ENCODE measurements around the gene NAA40. TPM values are rescaled to one million over a fixed set of nuclear protein-coding genes. Genes with fewer than 3 reads are reported as not detected.

NAA40 gene
- polyA plus RNA-seq, 1 donor from 2014 or later, result 66.7 TPM

- peak overlapping the region; percentile 92 for H3K4me2 ChIP-seq (ENCODE audit: low read length)
- H3K9me3 ChIP-seq (ENCODE audit: low read length), result no peaks in the 10 kb centered on the region
- H3K79me2 ChIP-seq (replicated peaks; ENCODE audit: insufficient read depth, low read length), result peaks cover 30% of the 10 kb centered on the region
- peak overlapping the region; percentile 14 for H2AFZ ChIP-seq (ENCODE audit: low read depth, low read length)
- H3K9me2 ChIP-seq (ENCODE audit: insufficient read depth, low read length), result no peaks in the 10 kb centered on the region
- peak overlapping the region; percentile 96 for H3K4me3 ChIP-seq (ENCODE audit: low read length)
- no peaks in the 10 kb centered on the region for H4K20me1 ChIP-seq (ENCODE audit: insufficient read depth)
- H3F3A ChIP-seq (ENCODE audit: insufficient read depth, low read length, poor library complexity, severe bottlenecking), result peaks cover 5% of the 10 kb centered on the region
- no peaks in the 10 kb centered on the region for H3K36me3 ChIP-seq (ENCODE audit: insufficient read depth, low read length)
- peak overlapping the region; percentile 39 for H3K27ac ChIP-seq (ENCODE audit: low read length)
- H3K9ac ChIP-seq (ENCODE audit: low read length), result peak overlapping the region; percentile 38
- TF ChIP-seq POLR2AphosphoS5 (IDR thresholded peaks at IDR 0.05) (no peak), MXI1 (conservative IDR thresholded peaks at IDR 0.05; ENCODE audit: poor library complexity, severe bottlenecking) (no peak), SMC3 (conservative IDR thresholded peaks at IDR 0.05; ENCODE audit: poor library complexity) (no peak), TAF1 (IDR thresholded peaks at IDR 0.05; ENCODE audit: low read depth) (no peak)
- H3K27me3 ChIP-seq (ENCODE audit: insufficient read depth, low read depth, low read length), result no peaks in the 10 kb centered on the region
Observed at GRCh38 chr11:63937713-63938478, 906 bp upstream of the NAA40 start.

- peaks cover 5% of the 10 kb centered on the region for H3F3A ChIP-seq (ENCODE audit: insufficient read depth, low read length, poor library complexity, severe bottlenecking)
- peaks cover 44% of the 10 kb centered on the region for H3K79me2 ChIP-seq (replicated peaks; ENCODE audit: insufficient read depth, low read length)
- peak overlapping the region; percentile 56 for H2AFZ ChIP-seq (ENCODE audit: low read depth, low read length)
- H3K4me3 ChIP-seq (ENCODE audit: low read length), result peak overlapping the region; percentile 96
- H3K9ac ChIP-seq (ENCODE audit: low read length), result peak overlapping the region; percentile 89
- H3K27ac ChIP-seq (ENCODE audit: low read length), result peak overlapping the region; percentile 75
- no peaks in the 10 kb centered on the region for H3K9me3 ChIP-seq (ENCODE audit: low read length)
- H3K36me3 ChIP-seq (ENCODE audit: insufficient read depth, low read length), result no peaks in the 10 kb centered on the region
- H4K20me1 ChIP-seq (ENCODE audit: insufficient read depth), result no peaks in the 10 kb centered on the region
- TF ChIP-seq MXI1 (conservative IDR thresholded peaks at IDR 0.05; ENCODE audit: poor library complexity, severe bottlenecking), result no peak
- TF ChIP-seq SMC3 (conservative IDR thresholded peaks at IDR 0.05; ENCODE audit: poor library complexity), result peak; percentile 46
- H3K4me2 ChIP-seq (ENCODE audit: low read length), result peak overlapping the region; percentile 94
- no peaks in the 10 kb centered on the region for H3K27me3 ChIP-seq (ENCODE audit: insufficient read depth, low read depth, low read length)
- H3K9me2 ChIP-seq (ENCODE audit: insufficient read depth, low read length), result no peaks in the 10 kb centered on the region
Observed at GRCh38 chr11:63939397-63939891, 642 bp downstream of the NAA40 start.

- no peak for TF ChIP-seq EP300 (conservative IDR thresholded peaks at IDR 0.05; ENCODE audit: poor library complexity, severe bottlenecking)
- TF ChIP-seq TAF1 (IDR thresholded peaks at IDR 0.05; ENCODE audit: low read depth), result no peak
- no peak for TF ChIP-seq CTCF (IDR thresholded peaks at IDR 0.05; ENCODE audit: poor library complexity, severe bottlenecking)
- no peak for TF ChIP-seq SMC3 (conservative IDR thresholded peaks at IDR 0.05; ENCODE audit: poor library complexity)
- TF ChIP-seq MXI1 (conservative IDR thresholded peaks at IDR 0.05; ENCODE audit: poor library complexity, severe bottlenecking), result no peak
- Histone ChIP-seq H3K9me2 (ENCODE audit: insufficient read depth, low read length) (no peaks in the 10 kb centered on the region), H3K36me3 (ENCODE audit: insufficient read depth, low read length) (no peaks in the 10 kb centered on the region), H3K27ac (ENCODE audit: low read length) (no peak overlapping the region), H3K9ac (ENCODE audit: low read length) (no peak overlapping the region), H3K27me3 (ENCODE audit: insufficient read depth, low read depth, low read length) (no peaks in the 10 kb centered on the region), H3K4me2 (ENCODE audit: low read length) (no peak overlapping the region), H3F3A (ENCODE audit: insufficient read depth, low read length, poor library complexity, severe bottlenecking) (peaks cover 5% of the 10 kb centered on the region), H4K20me1 (ENCODE audit: insufficient read depth) (no peaks in the 10 kb centered on the region), H2AFZ (ENCODE audit: low read depth, low read length) (no peak overlapping the region), H3K9me3 (ENCODE audit: low read length) (no peaks in the 10 kb centered on the region), H3K4me3 (ENCODE audit: low read length) (peak overlapping the region; percentile 96), H3K79me2 (replicated peaks; ENCODE audit: insufficient read depth, low read length) (peaks cover 44% of the 10 kb centered on the region)
Observed at GRCh38 chr11:63940786-63941185, 2.0 kb downstream of the NAA40 start.
